ENCODE measurements around the gene BCDIN3D. TPM values are rescaled to one million over a fixed set of nuclear protein-coding genes. Genes with fewer than 3 reads are reported as not detected.

BCDIN3D gene
- total and polyA plus RNA-seq, 10 of the 15 experiments (the other 5 are each of a cell fraction or from before 2014, with no cell fraction given): 3.7 to 7.2 (median 6.4) TPM

DNA sequence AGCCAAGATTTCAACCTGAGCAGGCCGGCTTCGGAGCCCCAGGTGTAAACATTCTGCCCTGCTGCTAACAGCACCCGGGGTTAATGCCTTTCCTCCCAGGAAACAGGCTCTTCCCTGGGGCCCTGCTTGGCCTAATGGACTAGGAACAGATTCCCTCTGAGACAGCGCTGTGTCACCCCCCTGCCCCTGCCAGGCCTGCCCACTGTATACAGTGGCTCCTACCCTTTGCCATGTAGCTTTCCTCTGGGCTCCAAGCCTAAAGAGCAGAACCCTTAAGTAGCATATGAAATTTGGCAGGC lies 28.3 kb upstream of the BCDIN3D start:
- Histone ChIP-seq H2AFZ (ENCODE audit: control insufficient read depth, low read depth, low read length) (no peak overlapping the region), H3K4me3 (no peak overlapping the region), H3K4me1 (ENCODE audit: control insufficient read depth, insufficient read depth, low read length) (no peaks in the 10 kb centered on the region), H3K36me3 (ENCODE audit: control insufficient read depth in 2 of 2, insufficient read depth in 2 of 2, low read length in 1 of 2) (no peaks in the 10 kb centered on the region), H4K20me1 (ENCODE audit: control insufficient read depth, insufficient read depth) (0 out of 2 replicates have a peak, but pooled peaks cover 2% of the 10 kb centered on the region), H3K9me3 (replicated peaks; ENCODE audit: control insufficient read depth, insufficient read depth, low read length) (no peaks in the 10 kb centered on the region), H3K79me2 (ENCODE audit: control insufficient read depth, insufficient read depth, low read length) (no peaks in the 10 kb centered on the region), H3K27me3 (replicated peaks in 1 of 2; ENCODE audit: control insufficient read depth in 2 of 2, insufficient read depth in 2 of 2, low read length in 1 of 2) (no peaks in the 10 kb centered on the region; a peak in 2 of 4 replicates), H3K27ac (ENCODE audit: control insufficient read depth, insufficient read depth) (no peak overlapping the region), H3K4me2 (ENCODE audit: control insufficient read depth, insufficient read depth) (no peak overlapping the region), H3K9ac (ENCODE audit: control insufficient read depth, insufficient read depth, low read length) (no peak overlapping the region)
- TF ChIP-seq RUNX3 (IDR thresholded peaks at IDR 0.05; ENCODE audit: low read length): no peak
- no peak for TF ChIP-seq CBX5 (IDR thresholded peaks at IDR 0.05; ENCODE audit: low read depth)
- TF ChIP-seq MTA2 (IDR thresholded peaks at IDR 0.05; ENCODE audit: low read depth): no peak
- no peak for TF ChIP-seq ZSCAN29 (IDR thresholded peaks at IDR 0.05)
- no peak for TF ChIP-seq KLF5 (IDR thresholded peaks at IDR 0.05; ENCODE audit: partially characterized antibody)
- no peak for TF ChIP-seq IKZF1 (conservative IDR thresholded peaks at IDR 0.05)
- no peak for TF ChIP-seq RBBP5 (conservative IDR thresholded peaks at IDR 0.05)
- 50% methylated on average over 4 of the region's 4 CpGs for WGBS (ENCODE audit: insufficient coverage, insufficient replicate concordance, low lambda C conversion rate, missing lambda C conversion rate)
- ChIA-PET RAD21 (ENCODE audit: unreplicated experiment) (no interaction called here), CTCF (interaction anchor here (0.6 to 2.1 kb wide), 3 partner anchors 74 to 1480 kb away, joined by 3 to 8 read pairs (median 4); no protein-coding TSS in a partner anchor), SMC1A (ENCODE audit: uncharacterized antibody, unreplicated experiment) (no interaction called here), POLR2A (no interaction called here)
- BruUV-seq (replicated peaks): no TSS peak
- DNase-seq (ENCODE audit: low read depth, low spot score): no peak
- intact Hi-C loops (cut with micrococcal nuclease; ENCODE audit: unreplicated experiment): no loop called here
- FAIRE-seq: no peak
- no peak for ATAC-seq
- in situ Hi-C loops (cut with MboI): no loop called here

DNA sequence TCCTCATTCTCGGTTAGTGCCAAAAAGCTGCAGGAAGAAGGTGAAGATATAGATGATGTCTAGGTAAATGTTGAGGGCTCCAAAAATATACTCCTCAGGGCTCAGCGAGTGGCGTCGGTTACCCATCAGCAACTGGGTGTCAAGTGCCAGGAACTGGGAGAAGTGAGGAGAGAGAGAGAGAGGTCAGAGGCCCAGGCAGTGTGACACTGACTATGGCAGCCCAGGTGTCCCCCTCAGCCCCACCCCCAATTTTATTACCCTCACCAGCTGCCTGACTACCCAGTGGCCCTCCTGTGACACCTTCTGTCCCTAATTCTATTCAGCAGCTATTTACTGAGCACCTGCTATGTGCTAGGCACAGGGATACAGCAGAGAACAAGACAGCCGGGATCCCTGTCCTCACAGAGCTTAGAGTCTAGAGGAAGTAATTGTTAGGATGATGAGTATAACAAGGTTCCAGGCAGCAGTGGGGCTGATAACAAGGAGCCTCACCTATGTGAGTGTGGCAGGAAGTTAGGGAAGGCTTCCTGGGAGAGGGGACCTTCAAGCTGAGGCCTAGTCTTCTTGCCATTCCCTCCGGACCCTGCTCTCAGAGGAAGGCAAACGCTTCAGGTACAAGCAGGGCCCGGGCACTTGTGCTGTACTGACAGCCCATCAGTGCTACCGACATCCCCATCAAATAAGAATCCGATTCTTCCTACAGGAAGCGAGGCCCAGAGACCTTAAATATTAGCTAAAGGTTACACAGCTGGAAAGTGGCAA lies 27.8 kb upstream of the BCDIN3D start:
- no peak for FAIRE-seq
- Histone ChIP-seq H3K27me3 (replicated peaks in 1 of 2; ENCODE audit: control insufficient read depth in 2 of 2, insufficient read depth in 2 of 2, low read length in 1 of 2) (no peaks in the 10 kb centered on the region; a peak in 2 of 4 replicates), H3K4me2 (ENCODE audit: control insufficient read depth, insufficient read depth) (no peak overlapping the region), H3K4me1 (ENCODE audit: control insufficient read depth, insufficient read depth, low read length) (no peaks in the 10 kb centered on the region), H3K79me2 (ENCODE audit: control insufficient read depth, insufficient read depth, low read length) (no peaks in the 10 kb centered on the region), H3K4me3 (no peak overlapping the region), H3K36me3 (ENCODE audit: control insufficient read depth in 2 of 2, insufficient read depth in 2 of 2, low read length in 1 of 2) (no peaks in the 10 kb centered on the region), H3K27ac (ENCODE audit: control insufficient read depth, insufficient read depth) (no peak overlapping the region), H4K20me1 (ENCODE audit: control insufficient read depth, insufficient read depth) (0 out of 2 replicates have a peak, but pooled peaks cover 2% of the 10 kb centered on the region), H3K9me3 (replicated peaks; ENCODE audit: control insufficient read depth, insufficient read depth, low read length) (no peaks in the 10 kb centered on the region), H2AFZ (ENCODE audit: control insufficient read depth, low read depth, low read length) (no peak overlapping the region), H3K9ac (ENCODE audit: control insufficient read depth, insufficient read depth, low read length) (no peak overlapping the region)
- CTCF ChIA-PET: interaction anchor here (0.6 to 2.1 kb wide), 4 partner anchors 75 to 1480 kb away, joined by 3 to 8 read pairs (median 4); no protein-coding TSS in a partner anchor
- 51% methylated on average over 11 of the region's 11 CpGs for WGBS (ENCODE audit: insufficient coverage, insufficient replicate concordance, low lambda C conversion rate, missing lambda C conversion rate)
- SMC1A ChIA-PET (ENCODE audit: uncharacterized antibody, unreplicated experiment): no interaction called here
- intact Hi-C loops (cut with micrococcal nuclease; ENCODE audit: unreplicated experiment): no loop called here
- RAD21 ChIA-PET (ENCODE audit: unreplicated experiment): no interaction called here
- no peak for ATAC-seq
- in situ Hi-C loops (cut with MboI): no loop called here
- no peak for DNase-seq (ENCODE audit: low read depth, low spot score)
- BruUV-seq (replicated peaks): no TSS peak
- POLR2A ChIA-PET: no interaction called here
- no peak for TF ChIP-seq STAT1 (conservative IDR thresholded peaks at IDR 0.05)
- no peak for TF ChIP-seq MEF2B (IDR thresholded peaks at IDR 0.05; ENCODE audit: partially characterized antibody, poor library complexity, severe bottlenecking)
- TF ChIP-seq STAT3 (IDR thresholded peaks at IDR 0.05; ENCODE audit: low read depth, low read length): no peak
- TF ChIP-seq NRF1 (conservative IDR thresholded peaks at IDR 0.05; ENCODE audit: low read depth, low read length): no peak
- TF ChIP-seq EZH2 (IDR thresholded peaks at IDR 0.05; ENCODE audit: borderline replicate concordance, control insufficient read depth, low read depth, low read length): no peak
- TF ChIP-seq, protein P1, sequence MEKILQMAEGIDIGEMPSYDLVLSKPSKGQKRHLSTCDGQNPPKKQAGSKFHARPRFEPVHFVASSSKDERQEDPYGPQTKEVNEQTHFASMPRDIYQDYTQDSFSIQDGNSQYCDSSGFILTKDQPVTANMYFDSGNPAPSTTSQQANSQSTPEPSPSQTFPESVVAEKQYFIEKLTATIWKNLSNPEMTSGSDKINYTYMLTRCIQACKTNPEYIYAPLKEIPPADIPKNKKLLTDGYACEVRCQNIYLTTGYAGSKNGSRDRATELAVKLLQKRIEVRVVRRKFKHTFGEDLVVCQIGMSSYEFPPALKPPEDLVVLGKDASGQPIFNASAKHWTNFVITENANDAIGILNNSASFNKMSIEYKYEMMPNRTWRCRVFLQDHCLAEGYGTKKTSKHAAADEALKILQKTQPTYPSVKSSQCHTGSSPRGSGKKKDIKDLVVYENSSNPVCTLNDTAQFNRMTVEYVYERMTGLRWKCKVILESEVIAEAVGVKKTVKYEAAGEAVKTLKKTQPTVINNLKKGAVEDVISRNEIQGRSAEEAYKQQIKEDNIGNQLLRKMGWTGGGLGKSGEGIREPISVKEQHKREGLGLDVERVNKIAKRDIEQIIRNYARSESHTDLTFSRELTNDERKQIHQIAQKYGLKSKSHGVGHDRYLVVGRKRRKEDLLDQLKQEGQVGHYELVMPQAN (conservative IDR thresholded peaks at IDR 0.05): no peak
- TF ChIP-seq ZNF622 (IDR thresholded peaks at IDR 0.05): no peak
- TF ChIP-seq RCOR1 (conservative IDR thresholded peaks at IDR 0.05; ENCODE audit: low read depth, low read length): no peak
